NT2/D1 (cell line): ENCODE results near the gene NRXN3.

ENCODE experiments used
- YY1 ChIP-seq: IDR thresholded peaks from 2 replicates; pipeline ENCODE4 v1.6.1; 2011; ENCODE audit not compliant: insufficient read length, insufficient read depth
- ZNF274 ChIP-seq: IDR thresholded peaks from 2 replicates; pipeline ENCODE4 v1.6.1; 2011; ENCODE audit warnings: mild to moderate bottlenecking, low read depth, low read length

- TF ChIP-seq ZNF274: no peak
- no peak for TF ChIP-seq YY1
Observed at GRCh38 chr14:79442786-79443185, 1272.6 kb downstream of the NRXN3 start.
